SKM-1 treated with dmso at 0.1 percent for 144 hours (cell line): ENCODE measurements around the gene ANO9.

ENCODE experiments used
- DNase-seq: peaks from one replicate; lab custom pipeline; 2025; ENCODE audit not compliant: unreplicated experiment; lab: John Stamatoyannopoulos, UW

The ANO9 gene

GRCh38 chr11:371716-372590, 69.9 kb downstream of the ANO9 start:
- no peak for DNase-seq

GRCh38 chr11:371051-371450, 70.8 kb downstream of the ANO9 start:
- DNase-seq: no peak

GRCh38 chr11:370070-370941, 71.5 kb downstream of the ANO9 start:
- DNase-seq: no peak

- no peak for DNase-seq
Measured at GRCh38 chr11:369336-370018, 72.3 kb downstream of the ANO9 start, which contains the start of gene B4GALNT4. TSS of gene B4GALNT4 (plus strand) at chr11:369499. CDS start at chr11:369804, 305 bp downstream.

GRCh38 chr11:368414-369335, 73.1 kb downstream of the ANO9 start:
- DNase-seq: no peak

- DNase-seq: no peak
Measured at GRCh38 chr11:367956-368413, 73.8 kb downstream of the ANO9 start.
